DOHH2 (cell line): Measurements from ENCODE around the gene ZNF585A.

Experiments used
- H3F3A ChIP-seq: fragments of 200-600 bp; sonication (generic), shearing (Covaris generic); 2 replicates; pipeline ENCODE4 v1.6.0; 2016; ENCODE audit warnings: antibody characterized with exemption, mild to moderate bottlenecking; ENCODE audit not compliant: control insufficient read depth, insufficient read depth
- H3K27ac ChIP-seq: fragments of 200-600 bp; sonication (generic); 2 replicates; pipeline ENCODE4 v1.5.1; 2014; ENCODE audit warnings: low read depth, mild to moderate bottlenecking, low read length, moderate library complexity
- H3K27me3 ChIP-seq: fragments of 200-600 bp; sonication (generic); 2 replicates; pipeline ENCODE4 v1.6.1; 2014; ENCODE audit warnings: mild to moderate bottlenecking, low read length, mixed read lengths; ENCODE audit not compliant: control insufficient read depth
- H3K36me3 ChIP-seq: fragments of 200-600 bp; sonication (generic); 2 replicates; pipeline ENCODE4 v1.6.1; 2014; ENCODE audit warnings: mild to moderate bottlenecking, low read length, moderate library complexity, mixed read lengths; ENCODE audit not compliant: control insufficient read depth
- H3K4me1 ChIP-seq: fragments of 200-600 bp; sonication (generic); 2 replicates; pipeline ENCODE4 v1.6.1; 2014; ENCODE audit warnings: mild to moderate bottlenecking, low read length, mixed read lengths; ENCODE audit not compliant: control insufficient read depth
- H3K4me2 ChIP-seq: fragments of 200-600 bp; sonication (generic); 2 replicates; pipeline ENCODE4 v1.6.0; 2014; ENCODE audit warnings: mild to moderate bottlenecking, low read length, moderate library complexity
- H3K4me3 ChIP-seq: fragments of 200-600 bp; sonication (generic); 2 replicates; pipeline ENCODE4 v1.5.1; 2014; ENCODE audit warnings: mild to moderate bottlenecking, low read length, mixed read lengths
- H3K79me2 ChIP-seq: fragments of 200-600 bp; sonication (generic); 2 replicates; pipeline ENCODE4 v1.6.1; 2014; ENCODE audit warnings: mild to moderate bottlenecking, low read length, mixed read lengths; ENCODE audit not compliant: control insufficient read depth
- H3K9me2 ChIP-seq: fragments of 200-600 bp; sonication (generic); replicated peaks from 2 replicates; pipeline ENCODE4 v1.6.1; 2014; ENCODE audit warnings: mild to moderate bottlenecking, low read length, mixed read lengths; ENCODE audit not compliant: control insufficient read depth
- H3K9me3 ChIP-seq: fragments of 200-600 bp; sonication (generic); 2 replicates; pipeline ENCODE4 v1.6.1; 2014; ENCODE audit warnings: antibody characterized with exemption, low read length, mixed read lengths; ENCODE audit not compliant: control insufficient read depth, insufficient read depth
- H4K20me1 ChIP-seq: fragments of 200-600 bp; sonication (generic); 2 replicates; pipeline ENCODE4 v1.6.0; 2014; ENCODE audit warnings: low read depth, mild to moderate bottlenecking, antibody characterized with exemption, low read length, moderate library complexity; ENCODE audit not compliant: control insufficient read depth, insufficient read depth
- CTCF ChIP-seq: fragments of 200-600 bp; sonication (generic); IDR thresholded peaks from one replicate; pipeline ENCODE4 v1.5.1; 2014; ENCODE audit warnings: antibody characterized with exemption, mild to moderate bottlenecking, low read depth, low read length; ENCODE audit not compliant: poor library complexity, severe bottlenecking
- EZH2phosphoT487 ChIP-seq: fragments of 200-600 bp; sonication (generic); IDR thresholded peaks from 2 replicates; pipeline ENCODE4 v1.6.1; 2017; ENCODE audit warnings: borderline replicate concordance, mild to moderate bottlenecking, antibody characterized with exemption, low read length, moderate library complexity, mixed read lengths

The ZNF585A gene

GRCh38 chr19:37098570-37098969 lies 73.9 kb downstream of the ZNF585A start:
- Histone ChIP-seq H3F3A (no peaks in the 10 kb centered on the region), H3K79me2 (no peaks in the 10 kb centered on the region), H3K27me3 (no peaks in the 10 kb centered on the region), H3K9me3 (peaks cover 3% of the 10 kb centered on the region; the same call in 1 of the 2 replicates), H3K27ac (no peak overlapping the region), H4K20me1 (no peaks in the 10 kb centered on the region), H3K4me3 (no peak overlapping the region), H3K36me3 (no peaks in the 10 kb centered on the region), H3K9me2 (no peaks in the 10 kb centered on the region), H3K4me2 (no peak overlapping the region), H3K4me1 (no peaks in the 10 kb centered on the region)
- TF ChIP-seq EZH2phosphoT487 (no peak), CTCF (no peak)

DNA sequence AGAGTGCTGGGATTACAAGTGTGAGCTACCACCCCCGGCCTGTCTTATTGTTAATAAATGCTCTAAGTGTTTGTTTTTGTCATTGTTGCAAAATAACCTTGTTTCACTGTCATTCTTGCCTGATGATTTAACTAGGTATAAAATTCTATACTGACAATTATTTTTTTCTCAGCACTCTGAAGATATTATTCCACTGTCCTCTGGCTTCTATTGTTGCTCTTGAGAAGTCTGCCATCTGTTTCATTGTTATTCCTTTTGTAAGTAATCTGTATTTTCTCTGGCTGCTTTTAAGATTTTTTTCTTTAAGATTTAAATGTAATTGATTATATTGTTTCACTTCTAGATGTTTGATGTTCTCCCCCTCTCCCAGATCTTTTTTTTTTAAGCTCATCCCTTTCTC lies 76.6 kb downstream of the ZNF585A start:
- H3K79me2 ChIP-seq: no peaks in the 10 kb centered on the region
- no peaks in the 10 kb centered on the region for H3K36me3 ChIP-seq
- TF ChIP-seq EZH2phosphoT487 (no peak), CTCF (no peak)
- no peaks in the 10 kb centered on the region for H3F3A ChIP-seq
- no peaks in the 10 kb centered on the region for H3K27me3 ChIP-seq
- no peak overlapping the region for H3K27ac ChIP-seq
- H3K9me3 ChIP-seq: no peaks in the 10 kb centered on the region
- H3K4me1 ChIP-seq: no peaks in the 10 kb centered on the region
- no peak overlapping the region for H3K4me2 ChIP-seq
- no peak overlapping the region for H3K4me3 ChIP-seq
- H4K20me1 ChIP-seq: no peaks in the 10 kb centered on the region
- no peaks in the 10 kb centered on the region for H3K9me2 ChIP-seq
